GM18870 (cell line): Measurements from ENCODE around the gene GBE1.

ENCODE experiments used
- ATAC-seq: cut with Tn5 transposase; IDR thresholded peaks from one replicate; pipeline ENCODE4 v1.9.1; 2021; ENCODE audit warnings: moderate library complexity; ENCODE audit not compliant: unreplicated experiment

GBE1 gene

DNA sequence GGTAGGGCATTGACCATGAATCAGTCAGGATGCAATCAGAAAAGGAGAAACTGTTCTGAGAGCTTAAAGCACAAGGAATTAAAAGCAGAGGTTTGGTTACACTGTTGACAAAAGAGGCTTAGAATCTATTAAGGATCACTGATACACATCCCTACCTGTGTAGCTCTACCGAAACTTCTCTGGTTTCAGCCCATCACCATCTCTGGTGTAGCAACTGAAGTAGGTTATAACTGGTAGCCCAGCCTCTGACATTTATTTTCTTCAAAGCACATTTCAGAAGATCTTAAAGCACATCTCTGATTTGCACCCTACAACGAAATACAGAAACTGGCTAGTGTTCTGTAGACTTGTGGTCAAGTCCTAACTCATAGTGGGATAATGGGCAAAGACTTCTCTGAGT, 283.7 kb downstream of the GBE1 start:
- no peak for ATAC-seq

DNA sequence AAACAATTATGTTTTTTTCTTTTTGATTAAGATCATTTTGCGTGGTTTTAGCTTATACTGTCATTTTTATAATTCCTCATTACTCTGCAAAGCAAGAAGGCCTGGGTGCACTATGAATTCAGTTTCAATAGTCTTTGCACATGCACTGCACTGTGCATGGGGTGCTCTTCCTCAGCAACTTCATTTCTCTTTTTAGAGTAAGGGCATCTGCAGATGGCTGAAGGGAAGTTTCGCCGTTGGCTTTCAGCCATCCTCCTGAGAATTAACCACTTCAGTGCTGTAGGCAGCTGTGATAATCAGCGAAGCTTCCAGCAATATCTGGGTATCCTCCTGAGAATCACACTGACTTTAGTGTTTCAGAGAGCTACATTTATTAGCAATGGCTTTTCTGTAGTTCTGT, 284.8 kb downstream of the GBE1 start:
- ATAC-seq: no peak

DNA sequence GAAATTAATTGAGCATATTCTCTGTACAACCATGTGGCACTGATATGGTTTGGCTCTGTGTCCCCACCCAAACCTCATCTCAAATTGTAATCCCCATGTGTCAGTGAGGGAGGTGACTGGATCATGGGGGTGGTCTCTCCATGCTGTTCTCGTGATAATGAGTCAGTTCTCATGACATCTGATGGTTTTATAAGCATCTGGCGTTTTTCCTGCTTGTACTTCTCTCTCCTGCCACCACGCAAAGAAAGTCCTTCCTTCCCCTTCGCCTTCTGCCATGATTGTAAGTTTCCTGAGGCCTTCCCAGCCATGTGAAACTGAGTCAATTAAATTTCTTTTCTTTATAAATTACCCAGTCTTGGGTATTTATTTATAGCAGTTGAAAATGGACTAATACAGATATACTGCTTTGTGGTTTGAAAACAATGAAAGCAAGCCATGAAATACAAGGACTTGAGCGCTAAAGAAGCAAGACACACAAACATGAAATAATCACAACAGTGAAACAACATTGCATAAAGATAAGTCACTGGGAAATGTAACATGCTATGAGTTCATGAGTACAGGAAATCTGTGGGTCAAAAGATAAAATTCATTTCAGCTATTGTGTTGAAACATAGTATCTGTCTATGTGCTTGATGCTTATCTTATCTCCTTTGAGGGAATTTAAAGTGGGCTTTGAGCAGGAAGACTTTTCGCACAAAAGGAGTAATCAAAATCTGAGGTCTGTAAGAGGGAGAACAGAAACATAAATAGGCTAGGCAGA, 288.7 kb downstream of the GBE1 start:
- no peak for ATAC-seq

DNA sequence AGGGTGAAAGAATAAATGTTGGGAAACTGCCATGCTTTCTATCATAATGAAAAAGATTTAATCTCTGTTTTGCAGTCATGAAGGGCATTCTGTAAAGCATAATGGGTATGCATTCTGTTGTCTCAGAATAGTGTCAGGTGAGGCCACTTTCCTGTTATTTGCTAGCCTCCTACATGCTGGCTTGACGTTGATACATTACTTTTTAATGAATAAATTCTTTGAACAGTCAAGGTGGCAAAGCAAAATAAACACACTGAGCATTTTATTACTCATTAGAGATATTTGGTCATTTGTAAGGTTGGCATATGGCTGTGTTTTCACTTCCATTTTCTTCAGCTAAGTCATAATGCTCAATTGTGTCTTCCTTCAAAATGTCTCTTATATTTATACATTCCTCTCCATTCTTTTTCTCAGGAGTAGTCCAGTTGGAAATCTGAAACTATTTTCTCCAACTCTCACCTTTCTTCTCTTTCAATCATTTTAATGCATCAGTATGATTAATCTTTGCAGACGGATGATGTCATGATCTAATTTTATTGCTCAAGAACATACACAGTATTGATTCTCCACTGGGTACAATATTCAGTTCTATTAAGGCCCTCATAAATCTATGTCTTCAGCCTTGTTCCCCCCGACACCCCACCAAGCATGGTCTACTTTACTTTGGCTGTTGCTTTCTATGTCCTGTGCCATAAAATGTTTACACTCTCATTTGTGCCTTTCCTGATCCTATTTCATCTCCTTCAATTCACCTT, 290.7 kb downstream of the GBE1 start:
- ATAC-seq: no peak

DNA sequence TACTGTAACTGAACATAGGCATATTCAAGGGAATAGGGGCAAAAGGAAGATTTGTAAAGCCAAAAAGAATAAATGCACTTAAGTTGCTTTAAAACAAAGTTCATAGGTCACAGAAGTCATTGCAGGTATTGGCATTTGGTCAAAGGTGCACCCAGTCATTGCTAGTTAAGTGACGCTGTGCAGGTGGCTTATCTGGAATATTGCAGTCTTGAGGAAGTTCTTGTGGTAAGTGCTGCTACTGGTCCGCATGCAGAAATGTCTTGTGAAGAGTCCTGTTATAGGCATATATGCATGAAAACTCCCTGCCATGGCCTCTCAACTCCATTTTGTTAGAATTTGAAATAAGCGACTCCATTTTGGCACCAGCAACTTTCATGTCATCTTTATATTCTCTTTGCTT, 293.1 kb downstream of the GBE1 start:
- no peak for ATAC-seq

- ATAC-seq: no peak
Observed at GRCh38 chr3:81466201-81466560, 295.3 kb downstream of the GBE1 start.

- no peak for ATAC-seq
Observed at GRCh38 chr3:81465510-81466200, 295.8 kb downstream of the GBE1 start.

DNA sequence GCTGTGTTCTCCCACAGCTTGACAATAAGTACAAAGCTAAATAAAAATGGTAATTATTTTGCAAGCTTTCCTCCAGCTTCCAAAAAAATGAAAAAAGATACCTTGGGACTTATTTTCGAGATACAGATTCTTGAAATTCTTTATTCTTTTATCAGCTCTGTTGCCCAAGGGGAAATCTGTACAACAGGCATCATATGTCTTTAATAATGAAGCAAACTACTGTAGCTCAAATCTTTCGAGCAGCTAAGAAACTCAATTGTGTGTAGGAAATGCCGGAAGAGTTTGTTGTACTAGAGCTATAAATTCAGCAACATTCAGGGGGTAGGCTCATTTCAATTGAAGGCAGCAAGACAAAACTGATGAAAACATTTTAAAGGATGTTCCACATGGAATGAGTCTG, 297.7 kb downstream of the GBE1 start:
- no peak for ATAC-seq

GRCh38 chr3:81462921-81463320, 298.5 kb downstream of the GBE1 start:
- ATAC-seq: no peak

DNA sequence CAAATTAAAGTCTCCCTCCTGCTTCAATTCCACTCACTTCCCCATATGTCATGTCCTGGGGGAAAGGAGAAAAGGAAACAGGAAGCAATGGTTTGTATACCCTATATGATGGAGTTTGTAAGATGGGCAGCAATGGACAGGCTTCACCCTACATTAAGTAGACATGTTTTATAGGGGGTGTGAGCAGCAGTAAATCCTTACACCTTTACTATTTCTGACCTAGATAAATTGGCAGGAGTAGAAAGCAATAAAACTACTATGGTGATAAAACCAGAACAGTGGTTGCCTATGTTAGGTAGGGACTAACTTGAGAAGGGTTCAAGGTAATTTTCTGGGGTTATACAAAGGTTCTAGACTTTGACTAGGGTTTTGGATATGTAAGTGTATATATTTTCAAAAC, 301.7 kb downstream of the GBE1 start:
- no peak for ATAC-seq

DNA sequence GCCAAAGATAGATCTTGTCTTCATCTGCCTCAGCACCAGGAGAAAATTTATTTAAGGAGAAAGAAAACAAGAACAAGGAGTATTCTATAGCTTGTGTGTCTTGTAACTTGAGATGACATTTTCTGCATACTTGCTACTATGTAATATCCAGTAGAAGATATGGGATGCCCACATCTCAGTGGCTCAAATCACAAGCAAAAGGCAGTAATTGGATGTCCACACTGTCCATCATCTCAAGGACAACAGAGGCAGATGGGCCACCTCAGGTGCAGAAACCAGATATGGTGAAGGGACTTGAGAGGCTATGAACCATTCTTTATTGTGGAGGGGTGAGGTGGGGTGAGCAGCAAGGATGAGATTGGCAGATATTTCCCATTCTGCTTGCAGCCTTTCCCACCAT, 309.0 kb downstream of the GBE1 start:
- ATAC-seq: no peak

DNA sequence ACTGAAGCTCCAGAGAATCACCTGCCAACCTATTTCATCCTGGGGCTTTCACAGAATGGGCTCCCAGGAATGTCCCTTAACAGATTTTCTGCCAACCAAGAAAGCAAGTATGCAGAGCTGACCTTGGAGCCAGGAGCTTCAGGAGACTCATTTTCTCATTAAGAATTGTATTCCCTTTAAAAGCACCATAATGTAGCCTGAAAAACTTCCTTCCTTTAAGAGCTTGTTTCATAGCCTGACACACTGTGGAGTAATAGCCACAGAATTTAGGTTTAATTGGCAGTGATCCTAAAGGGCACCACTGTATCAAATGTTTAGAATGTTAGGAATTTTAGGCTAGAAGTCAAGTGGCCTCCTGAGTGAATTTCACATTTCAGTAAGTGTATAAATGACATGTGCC, 309.8 kb downstream of the GBE1 start:
- ATAC-seq: no peak

DNA sequence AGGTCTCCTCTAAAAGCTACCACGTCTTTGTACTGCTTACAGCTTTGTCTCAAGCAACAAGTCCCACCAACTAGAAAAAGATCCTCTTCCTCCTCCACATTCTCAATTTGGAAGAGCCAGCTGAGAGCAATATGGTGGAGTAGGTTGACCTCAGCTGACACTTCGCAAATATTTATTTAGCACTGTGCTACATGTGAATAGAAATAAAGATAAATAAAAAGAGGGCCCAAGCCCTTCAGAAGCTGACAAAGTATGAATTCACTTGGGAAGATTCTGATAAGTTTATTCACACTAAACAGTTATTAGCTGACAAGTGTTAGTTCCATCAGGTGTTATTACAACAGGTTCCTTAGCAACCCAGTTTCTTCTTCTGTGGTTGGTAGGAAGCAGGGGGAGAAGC, 310.3 kb downstream of the GBE1 start:
- ATAC-seq: no peak

DNA sequence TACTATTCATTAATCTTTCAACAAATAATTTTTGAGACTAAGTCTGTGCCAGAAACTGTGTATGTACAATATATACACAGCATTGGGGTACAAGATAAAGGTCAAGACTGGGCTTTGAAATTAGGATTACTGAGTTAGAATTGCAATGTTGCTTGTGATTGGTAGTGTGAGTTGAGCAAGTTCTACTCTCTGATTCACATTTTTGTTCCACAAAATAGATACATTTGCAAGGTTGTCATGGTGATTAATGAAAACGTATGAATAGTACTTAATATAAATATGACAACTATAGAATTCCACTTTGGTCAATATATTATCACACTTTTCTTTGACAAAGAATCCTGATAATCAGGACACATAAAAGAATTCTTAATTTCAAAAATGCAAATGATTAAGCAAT, 314.6 kb downstream of the GBE1 start:
- no peak for ATAC-seq

DNA sequence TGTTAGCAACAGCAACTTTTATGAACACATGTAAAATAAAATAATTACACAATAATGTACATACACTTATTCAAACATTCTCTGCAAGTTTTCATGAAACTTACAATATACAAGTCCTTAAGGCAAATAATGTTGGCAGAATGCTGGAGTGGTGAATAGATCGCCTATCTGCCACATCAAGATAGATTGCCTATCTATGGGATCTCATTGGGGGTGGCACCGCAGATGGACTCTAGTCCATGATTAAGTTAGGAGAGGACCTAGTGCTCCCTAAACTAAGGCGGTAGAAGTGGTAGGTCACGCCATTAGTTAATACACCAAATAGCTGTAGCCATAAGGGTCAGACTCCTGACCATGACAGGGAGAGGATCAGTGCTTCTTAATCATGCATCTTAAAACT, 315.7 kb downstream of the GBE1 start:
- no peak for ATAC-seq

DNA sequence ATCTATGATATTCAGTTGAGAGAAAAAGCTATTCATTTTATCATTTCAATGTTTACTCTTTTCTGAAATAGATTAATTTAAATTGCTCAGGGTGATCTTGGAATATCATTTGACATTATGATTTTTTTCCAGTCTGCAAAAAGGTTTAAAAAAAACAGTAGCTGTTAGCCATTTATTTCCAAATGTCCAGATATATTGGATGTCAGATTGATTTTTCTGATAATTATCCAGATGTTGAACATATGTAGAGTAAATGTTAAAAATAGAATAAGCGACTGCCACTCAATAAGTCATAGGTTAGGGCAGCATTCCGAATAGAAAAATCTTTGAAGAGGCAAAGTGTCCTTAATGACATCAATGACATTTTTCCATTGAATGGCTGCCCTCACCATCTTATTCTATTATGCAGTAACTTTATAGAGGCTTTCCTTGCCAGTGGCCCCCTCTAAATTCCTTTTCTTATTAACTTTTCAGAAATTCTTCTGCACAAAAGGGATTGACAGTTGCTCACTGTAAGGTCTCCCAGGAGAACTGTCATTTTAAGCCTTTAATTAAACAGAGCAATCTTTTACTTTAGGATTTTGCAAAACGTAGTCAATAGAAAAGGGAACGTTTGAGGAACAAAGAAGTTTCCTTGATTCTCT, 316.5 kb downstream of the GBE1 start:
- ATAC-seq: no peak

- ATAC-seq: no peak
Observed at GRCh38 chr3:81443958-81444357, 317.5 kb downstream of the GBE1 start.

DNA sequence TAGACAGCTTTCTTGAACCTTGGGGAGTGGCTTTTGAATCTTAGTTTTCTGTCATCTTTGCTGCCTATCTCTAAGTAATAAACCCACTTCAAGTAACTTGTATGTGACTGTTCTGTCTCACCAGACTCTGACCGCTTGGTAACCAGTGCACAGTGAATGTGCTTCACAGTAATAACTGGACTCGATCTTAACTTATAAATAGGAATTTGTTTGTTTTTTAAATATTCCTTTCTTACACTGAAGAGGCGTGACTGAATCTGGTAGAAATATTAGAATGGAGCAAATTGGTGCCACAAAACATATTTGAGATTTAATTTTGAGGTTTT, 318.0 kb downstream of the GBE1 start:
- no peak for ATAC-seq

DNA sequence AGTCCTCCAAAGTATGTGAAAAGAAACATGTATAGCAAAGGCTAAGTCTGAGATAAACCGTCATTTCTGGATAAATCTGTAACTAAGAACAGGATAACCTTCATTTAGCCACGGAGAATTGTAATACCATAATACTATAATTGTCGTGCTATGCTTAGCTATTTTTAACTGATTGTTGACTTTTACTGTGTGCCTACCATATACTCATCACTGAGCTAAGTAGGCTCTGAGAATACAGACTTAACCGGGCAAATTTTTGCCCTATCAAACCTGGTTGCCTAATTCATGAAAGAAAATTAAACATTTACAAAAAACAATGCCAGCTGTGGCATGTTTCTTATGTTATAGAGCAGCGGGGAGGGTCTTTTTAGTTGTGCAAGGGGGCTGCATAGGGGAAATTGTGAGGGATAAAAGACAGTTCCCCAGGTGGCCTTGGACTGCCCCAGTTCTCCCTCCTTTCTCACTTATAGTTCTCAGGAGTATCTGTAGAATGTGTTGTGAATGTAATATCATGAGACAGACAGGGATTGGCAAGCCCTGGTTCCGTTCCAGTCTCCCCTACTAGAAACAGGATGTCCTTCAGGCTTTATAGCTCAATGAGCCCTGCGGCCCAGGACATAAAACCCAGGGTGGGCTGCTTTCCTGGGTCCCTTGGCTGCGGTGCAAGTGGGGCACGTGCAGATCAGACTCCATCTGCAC, 318.5 kb downstream of the GBE1 start:
- no peak for ATAC-seq

GRCh38 chr3:81440661-81441060, 320.8 kb downstream of the GBE1 start:
- no peak for ATAC-seq
